Motor neuron (in vitro differentiated cells): ENCODE measurements around the gene SLC43A3. TPM values are rescaled to one million over a fixed set of nuclear protein-coding genes. Genes with fewer than 3 reads are reported as not detected.
A peak's percentile ranks its signal among the peaks of the same experiment; 100 is the strongest.

Source experiments
- ATAC-seq, 8 experiments: fragments of 200-7000 bp; cut with Tn5 transposase; replicated peaks in 6 of 8; 2 replicates each; pipeline ENCODE4 v1.8.0; 2021; ENCODE audit warnings: mild to moderate bottlenecking in 8 of 8, moderate library complexity in 8 of 8
- H3K27ac ChIP-seq, 2 donors: fragments of 250-450 bp; sonication (Bioruptor Pico); 2 replicates each; pipeline ENCODE4 v1.9.0; 2021; ENCODE audit warnings: antibody characterized with exemption in 2 of 2, mild to moderate bottlenecking in 2 of 2, moderate library complexity in 1 of 2
- H3K4me1 ChIP-seq, 2 donors: fragments of 250-450 bp; sonication (Bioruptor Pico); replicated peaks in 1 of 2; 2 replicates each; pipeline ENCODE4 v1.6.1; 2021; ENCODE audit warnings: antibody characterized with exemption in 2 of 2, mild to moderate bottlenecking in 2 of 2, moderate library complexity in 1 of 2
- H3K4me3 ChIP-seq, 5 donors: fragments of 250-450 bp; sonication (Bioruptor Pico); 2 replicates each; pipeline ENCODE4 v1.9.0; 2021; ENCODE audit warnings: antibody characterized with exemption in 5 of 5, mild to moderate bottlenecking in 5 of 5, moderate library complexity in 4 of 5
- WGBS, 10 experiments: fragments of 450-650 bp; shearing (Covaris generic); methylation state at CpG; one replicate each; pipeline ENCODE4 v1.0.0; 2022; 5-methylcytosine and 5-hydroxymethylcytosine counted together
- in situ Hi-C, 9 experiments: fragments of 400-800 bp; cut with MboI; loops; one replicate each; pipeline ENCODE4 v1.15.0; 2021; ENCODE audit warnings: low sequenced_read_pairs in 9 of 9, low pct_unique_long_range_greater_than_20kb in 2 of 9; ENCODE audit not compliant: unreplicated experiment in 9 of 9
- total RNA-seq, 8 experiments: library from RNA; unstranded; fragments of 300-600 nt; gene quantifications; 2 replicates each; pipeline versions ENCODE4 v1.2.3 to v1.2.4, GENCODE V29; 2022

Gene SLC43A3
- total RNA-seq, 8 experiments from 2014 or later: 0.43 to 25.8 (median 3.0) TPM

GRCh38 chr11:57434640-57435546 lies 8.0 kb upstream of the SLC43A3 start:
- H3K4me3 ChIP-seq: no peak overlapping the region
- 50 to 92% (median 77%) methylated on average over 2 to 14 of the region's 15 CpGs; no CpG with 5 or more reads in 1 of the 10 experiments for WGBS, 10 experiments
- ATAC-seq: peak in 2 of 8 experiments; percentile 33 to 46
- peaks cover 0 to 3% of the 10 kb centered on the region in 2 donors for H3K4me1 ChIP-seq
- in situ Hi-C loops: no loop called here
- no peak overlapping the region for H3K27ac ChIP-seq

- ATAC-seq: peak in 2 of 8 experiments; percentile 36 to 66
- in situ Hi-C loops: no loop called here
- WGBS, 10 experiments: 18 to 95% (median 75%) methylated on average over 2 to 7 of the region's 7 CpGs; no CpG with 5 or more reads in 4 of the 10 experiments
Measured at GRCh38 chr11:57432714-57433163, 5.8 kb upstream of the SLC43A3 start.

GRCh38 chr11:57432149-57432561 lies 5.2 kb upstream of the SLC43A3 start:
- no peak overlapping the region for H3K27ac ChIP-seq
- 10 to 75% (median 49%) methylated on average over 2 to 5 of the region's 5 CpGs; no CpG with 5 or more reads in 2 of the 10 experiments for WGBS, 10 experiments
- H3K4me3 ChIP-seq: no peak overlapping the region
- no peak for ATAC-seq
- H3K4me1 ChIP-seq: peaks cover 0 to 7% of the 10 kb centered on the region in 2 donors
- in situ Hi-C loops: no loop called here

More at GRCh38 chr11:57432714-57433163, 5.8 kb upstream of the SLC43A3 start:
- Histone ChIP-seq H3K4me3 (no peak overlapping the region), H3K27ac (no peak overlapping the region), H3K4me1 (peaks cover 0 to 3% of the 10 kb centered on the region in 2 donors)

DNA sequence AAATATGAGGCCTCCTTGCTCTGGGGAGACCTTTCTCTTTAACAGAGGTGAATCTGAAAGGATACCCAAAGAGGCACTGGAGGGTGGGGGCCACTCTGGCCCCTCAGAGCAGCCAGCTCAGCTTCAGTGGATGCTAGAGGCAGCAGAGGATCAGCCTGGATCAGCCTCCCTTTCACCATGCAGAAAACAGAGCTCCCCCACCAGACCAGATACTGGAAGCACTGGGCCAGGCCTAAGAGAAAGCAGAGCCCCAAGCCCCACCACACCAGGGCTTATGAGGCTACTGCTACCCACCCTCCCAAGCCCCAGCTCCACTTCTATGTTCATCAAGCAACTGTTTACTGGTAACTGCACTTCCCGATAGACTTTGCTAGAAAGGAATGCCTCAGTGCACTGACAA lies 4.0 kb upstream of the SLC43A3 start:
- Histone ChIP-seq H3K4me3 (no peak overlapping the region), H3K27ac (no peak overlapping the region), H3K4me1 (peaks cover 3 to 15% of the 10 kb centered on the region in 2 donors)
- ATAC-seq: no peak
- WGBS, 10 experiments: 100% methylated on average over 1 of the region's 1 CpG; no CpG with 5 or more reads in 9 of the 10 experiments
- in situ Hi-C loops: no loop called here

GRCh38 chr11:57429946-57430345 lies 3.0 kb upstream of the SLC43A3 start:
- peaks cover 3 to 15% of the 10 kb centered on the region in 2 donors for H3K4me1 ChIP-seq
- no peak overlapping the region for H3K27ac ChIP-seq
- in situ Hi-C loops: no loop called here
- peak in 1 of 8 experiments; percentile 9 for ATAC-seq
- no peak overlapping the region for H3K4me3 ChIP-seq
- 40 to 76% (median 60%) methylated on average over 1 to 4 of the region's 4 CpGs for WGBS, 10 experiments

GRCh38 chr11:57428643-57429042 lies 1.7 kb upstream of the SLC43A3 start:
- in situ Hi-C loops: no loop called here
- Histone ChIP-seq H3K4me3 (no peak overlapping the region), H3K4me1 (peaks cover 3 to 15% of the 10 kb centered on the region in 2 donors), H3K27ac (no peak overlapping the region)
- 44 to 100% (median 80%) methylated on average over 1 to 4 of the region's 5 CpGs; no CpG with 5 or more reads in 1 of the 10 experiments for WGBS, 10 experiments
- no peak for ATAC-seq

DNA sequence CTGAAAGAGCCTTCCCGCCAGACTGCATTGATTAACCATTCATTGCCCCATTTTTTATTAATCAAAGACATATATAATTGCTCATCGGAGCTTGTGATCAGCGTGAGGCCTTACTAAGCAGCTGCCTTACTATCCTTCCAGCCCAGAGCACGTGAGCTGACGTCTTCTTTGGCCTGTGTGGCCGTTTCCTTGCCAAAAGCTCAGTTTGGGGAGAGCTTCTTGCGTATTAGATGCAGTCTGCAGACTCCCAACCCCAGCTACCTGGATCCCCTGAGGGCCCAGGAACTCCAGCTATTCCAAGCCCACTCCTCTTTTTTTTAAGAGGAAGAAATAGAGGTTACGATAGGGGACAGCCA lies 784 bp upstream of the SLC43A3 start:
- Histone ChIP-seq H3K4me1 (peaks cover 3 to 15% of the 10 kb centered on the region in 2 donors), H3K4me3 (no peak overlapping the region), H3K27ac (no peak overlapping the region)
- WGBS, 10 experiments: 29 to 100% (median 80%) methylated on average over 1 to 7 of the region's 8 CpGs; no CpG with 5 or more reads in 1 of the 10 experiments
- no peak for ATAC-seq
- in situ Hi-C loops: no loop called here

DNA sequence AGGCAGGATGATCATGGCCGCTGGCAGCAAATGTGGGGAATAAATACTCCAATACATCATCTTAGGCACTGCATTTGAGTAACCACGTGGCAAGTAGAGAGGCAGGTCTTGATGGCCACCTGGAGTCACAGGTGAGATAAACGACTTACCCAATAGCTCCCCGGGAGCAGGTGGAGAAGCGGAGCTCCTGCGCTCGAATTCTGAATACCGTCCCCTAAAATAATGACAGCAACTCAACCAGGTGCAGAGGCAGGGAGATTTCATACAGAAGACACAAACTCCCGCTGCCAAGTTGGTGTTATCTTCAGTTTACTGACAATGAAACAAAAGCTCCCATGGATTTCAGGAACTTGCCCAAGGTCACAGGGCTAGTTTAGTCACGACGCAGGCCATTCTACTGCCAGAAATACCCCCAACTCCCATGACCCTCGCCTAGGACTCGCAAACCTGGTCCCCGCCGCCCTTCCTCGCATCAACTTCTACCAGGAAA lies 437 bp downstream of the SLC43A3 start:
- H3K27ac ChIP-seq: no peak overlapping the region
- ATAC-seq: no peak

DNA sequence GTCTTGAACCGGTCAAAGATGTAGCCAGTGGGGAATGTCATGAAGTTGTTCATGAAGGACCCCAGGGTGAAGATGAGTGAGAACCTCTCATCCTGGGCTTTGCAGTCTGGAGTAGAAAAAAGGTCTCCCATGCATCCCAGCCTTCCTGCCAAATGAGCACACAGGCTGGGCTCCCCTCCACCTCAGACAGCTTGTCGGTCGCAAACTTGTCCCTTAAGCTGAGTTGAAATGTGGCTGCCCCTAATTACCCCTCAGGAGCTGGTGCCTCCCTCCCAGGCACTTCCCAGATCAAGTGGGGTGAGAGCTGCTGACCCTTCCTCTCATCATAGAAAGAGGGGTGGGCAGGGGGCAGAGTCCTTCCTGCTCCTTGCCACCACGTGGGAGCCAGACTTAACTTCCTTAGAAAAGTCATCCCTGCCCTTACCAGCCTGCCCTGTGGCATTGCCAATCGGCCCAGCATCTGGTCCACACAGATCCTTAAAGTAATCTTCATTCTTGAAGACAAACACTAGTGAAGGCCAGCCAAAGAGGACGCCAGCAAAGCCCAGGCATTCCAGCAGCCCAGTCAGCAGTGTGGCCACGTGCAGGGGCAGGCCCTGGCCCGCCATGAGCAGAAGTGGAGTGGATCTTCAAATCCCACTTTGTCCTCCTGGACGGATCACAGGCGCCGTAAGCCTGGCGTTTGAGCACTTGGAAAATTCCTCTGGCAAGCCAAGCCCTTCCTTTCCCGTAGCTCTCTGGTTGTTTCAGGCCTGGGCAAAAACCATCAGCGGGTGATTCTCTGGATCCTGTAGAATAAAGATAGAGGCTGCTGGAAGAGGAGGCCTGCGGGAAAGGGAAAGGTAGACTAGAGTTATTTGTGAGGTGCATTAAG lies 1.1 kb downstream of the SLC43A3 start:
- in situ Hi-C loops: no loop called here
- WGBS, 10 experiments: 7 to 100% (median 74%) methylated on average over 1 to 10 of the region's 15 CpGs; no CpG with 5 or more reads in 2 of the 10 experiments
- H3K4me3 ChIP-seq: no peak overlapping the region
- no peak overlapping the region for H3K27ac ChIP-seq
- peaks cover 3 to 13% of the 10 kb centered on the region in 2 donors for H3K4me1 ChIP-seq
- ATAC-seq: peak in 1 of 8 experiments; percentile 3

More for the DNA sequence above, 437 bp downstream of the SLC43A3 start:
- 10 to 100% (median 52%) methylated on average over 1 to 10 of the region's 16 CpGs; no CpG with 5 or more reads in 3 of the 10 experiments for WGBS, 10 experiments
- Histone ChIP-seq H3K4me1 (peaks cover 3 to 13% of the 10 kb centered on the region in 2 donors), H3K4me3 (peak overlapping the region in 3 of 5 donors; percentile 18 to 21 (median 20))
- in situ Hi-C loops: no loop called here

- Histone ChIP-seq H3K4me1 (peaks cover 3 to 13% of the 10 kb centered on the region in 2 donors), H3K27ac (peak overlapping the region in 1 of 2 donors; percentile 16), H3K4me3 (no peak overlapping the region)
- ATAC-seq: peak; percentile 61 to 98 (median 94)
- WGBS, 10 experiments: 0 to 100% (median 80%) methylated on average over 1 to 5 of the region's 15 CpGs; no CpG with 5 or more reads in 4 of the 10 experiments
- in situ Hi-C loops: no loop called here
Measured at GRCh38 chr11:57424792-57425564, 1.9 kb downstream of the SLC43A3 start.

GRCh38 chr11:57424137-57424791 lies 2.7 kb downstream of the SLC43A3 start:
- ATAC-seq: no peak
- whole genome bisulfite sequencing, 10 experiments: 0 to 100% (median 91%) methylated on average over 1 to 7 of the region's 9 CpGs; no CpG with 5 or more reads in 2 of the 10 experiments
- in situ Hi-C loops: no loop called here
- Histone ChIP-seq H3K4me3 (no peak overlapping the region), H3K4me1 (peaks cover 3 to 13% of the 10 kb centered on the region in 2 donors), H3K27ac (peak overlapping the region in 1 of 2 donors; percentile 16)
